ENCODE results near the gene WWOX. TPM values are rescaled to one million over a fixed set of nuclear protein-coding genes. Genes with fewer than 3 reads are reported as not detected.
A peak's percentile ranks its signal among the peaks of the same experiment; 100 is the strongest.

WWOX gene
- total RNA-seq, 1 donor from 2014 or later: 17.8 TPM

- Mint-ChIP-seq H3K36me3 (ENCODE audit: low read depth) (no peaks in the 10 kb centered on the region), H3K4me1 (ENCODE audit: low read depth) (no peaks in the 10 kb centered on the region), H3K27me3 (ENCODE audit: insufficient read depth) (no peaks in the 10 kb centered on the region), H3K27ac (no peak overlapping the region), H3K4me3 (no peak overlapping the region), H3K9me3 (no peaks in the 10 kb centered on the region)
- intact Hi-C loops (cut with micrococcal nuclease): no loop called here
- DNase-seq (ENCODE audit: low spot score): no peak
Observed at GRCh38 chr16:78494674-78495073, 395.2 kb downstream of the WWOX start.

GRCh38 chr16:78496189-78496588, 396.7 kb downstream of the WWOX start:
- Mint-ChIP-seq H3K27me3 (ENCODE audit: insufficient read depth) (no peaks in the 10 kb centered on the region), H3K27ac (no peak overlapping the region), H3K4me1 (ENCODE audit: low read depth) (no peaks in the 10 kb centered on the region), H3K4me3 (no peak overlapping the region), H3K36me3 (ENCODE audit: low read depth) (no peaks in the 10 kb centered on the region), H3K9me3 (no peaks in the 10 kb centered on the region)
- intact Hi-C loops (cut with micrococcal nuclease): no loop called here
- DNase-seq (ENCODE audit: low spot score): no peak

- Mint-ChIP-seq H3K4me3 (no peak overlapping the region), H3K4me1 (ENCODE audit: low read depth) (no peaks in the 10 kb centered on the region), H3K9me3 (no peaks in the 10 kb centered on the region), H3K36me3 (ENCODE audit: low read depth) (no peaks in the 10 kb centered on the region), H3K27ac (no peak overlapping the region), H3K27me3 (ENCODE audit: insufficient read depth) (no peaks in the 10 kb centered on the region)
- DNase-seq (ENCODE audit: low spot score): no peak
- intact Hi-C loops (cut with micrococcal nuclease): no loop called here
Observed at GRCh38 chr16:78499399-78499798, 399.9 kb downstream of the WWOX start.

- intact Hi-C loops (cut with micrococcal nuclease): no loop called here
- no peaks in the 10 kb centered on the region for H3K4me1 Mint-ChIP-seq (ENCODE audit: low read depth)
- H3K36me3 Mint-ChIP-seq (ENCODE audit: low read depth): no peaks in the 10 kb centered on the region
- H3K4me3 Mint-ChIP-seq: no peak overlapping the region
- DNase-seq (ENCODE audit: low spot score): no peak
- H3K27me3 Mint-ChIP-seq (ENCODE audit: insufficient read depth): no peaks in the 10 kb centered on the region
- no peaks in the 10 kb centered on the region for H3K9me3 Mint-ChIP-seq
- no peak overlapping the region for H3K27ac Mint-ChIP-seq
Observed at GRCh38 chr16:78500659-78501270, 401.3 kb downstream of the WWOX start.

- Mint-ChIP-seq H3K9me3 (no peaks in the 10 kb centered on the region), H3K4me3 (no peak overlapping the region), H3K4me1 (ENCODE audit: low read depth) (no peaks in the 10 kb centered on the region), H3K27me3 (ENCODE audit: insufficient read depth) (no peaks in the 10 kb centered on the region), H3K27ac (no peak overlapping the region), H3K36me3 (ENCODE audit: low read depth) (no peaks in the 10 kb centered on the region)
- no peak for DNase-seq (ENCODE audit: low spot score)
- intact Hi-C loops (cut with micrococcal nuclease): no loop called here
Observed at GRCh38 chr16:78501744-78502143, 402.3 kb downstream of the WWOX start.

GRCh38 chr16:78502812-78503350, 403.4 kb downstream of the WWOX start:
- Mint-ChIP-seq H3K27ac (no peak overlapping the region), H3K36me3 (ENCODE audit: low read depth) (no peaks in the 10 kb centered on the region), H3K9me3 (no peaks in the 10 kb centered on the region), H3K4me1 (ENCODE audit: low read depth) (no peaks in the 10 kb centered on the region), H3K27me3 (ENCODE audit: insufficient read depth) (no peaks in the 10 kb centered on the region), H3K4me3 (no peak overlapping the region)
- intact Hi-C loops (cut with micrococcal nuclease): loop anchor here (1.0 kb wide), 3 partner anchors 267 to 1963 kb away; no protein-coding TSS in a partner anchor
- DNase-seq (ENCODE audit: low spot score): no peak

GRCh38 chr16:78503602-78504001, 404.1 kb downstream of the WWOX start:
- intact Hi-C loops (cut with micrococcal nuclease): loop anchor here (1.0 kb wide), 3 partner anchors 267 to 1963 kb away; no protein-coding TSS in a partner anchor
- H3K4me3 Mint-ChIP-seq: no peak overlapping the region

GRCh38 chr16:78504401-78504851, 405.0 kb downstream of the WWOX start:
- Mint-ChIP-seq H3K27ac (no peak overlapping the region), H3K4me3 (no peak overlapping the region), H3K4me1 (ENCODE audit: low read depth) (no peaks in the 10 kb centered on the region), H3K9me3 (no peaks in the 10 kb centered on the region), H3K27me3 (ENCODE audit: insufficient read depth) (no peaks in the 10 kb centered on the region), H3K36me3 (ENCODE audit: low read depth) (no peaks in the 10 kb centered on the region)
- intact Hi-C loops (cut with micrococcal nuclease): no loop called here
- DNase-seq (ENCODE audit: low spot score): no peak

More at GRCh38 chr16:78503602-78504001, 404.1 kb downstream of the WWOX start:
- Mint-ChIP-seq H3K27ac (no peak overlapping the region), H3K36me3 (ENCODE audit: low read depth) (no peaks in the 10 kb centered on the region), H3K4me1 (ENCODE audit: low read depth) (no peaks in the 10 kb centered on the region), H3K27me3 (ENCODE audit: insufficient read depth) (no peaks in the 10 kb centered on the region), H3K9me3 (no peaks in the 10 kb centered on the region)
- DNase-seq (ENCODE audit: low spot score): peak; percentile 9

GRCh38 chr16:78505036-78505435, 405.6 kb downstream of the WWOX start:
- Mint-ChIP-seq H3K4me1 (ENCODE audit: low read depth) (no peaks in the 10 kb centered on the region), H3K36me3 (ENCODE audit: low read depth) (no peaks in the 10 kb centered on the region), H3K9me3 (no peaks in the 10 kb centered on the region), H3K27ac (no peak overlapping the region), H3K4me3 (no peak overlapping the region), H3K27me3 (ENCODE audit: insufficient read depth) (no peaks in the 10 kb centered on the region)
- intact Hi-C loops (cut with micrococcal nuclease): no loop called here
- DNase-seq (ENCODE audit: low spot score): no peak

GRCh38 chr16:78505544-78506366, 406.3 kb downstream of the WWOX start:
- H3K27me3 Mint-ChIP-seq (ENCODE audit: insufficient read depth): no peaks in the 10 kb centered on the region
- H3K9me3 Mint-ChIP-seq: no peaks in the 10 kb centered on the region
- no peaks in the 10 kb centered on the region for H3K36me3 Mint-ChIP-seq (ENCODE audit: low read depth)
- no peak for DNase-seq (ENCODE audit: low spot score)
- H3K27ac Mint-ChIP-seq: no peak overlapping the region
- intact Hi-C loops (cut with micrococcal nuclease): no loop called here
- H3K4me1 Mint-ChIP-seq (ENCODE audit: low read depth): no peaks in the 10 kb centered on the region
- H3K4me3 Mint-ChIP-seq: no peak overlapping the region

GRCh38 chr16:78506367-78507193, 407.1 kb downstream of the WWOX start:
- no peak for DNase-seq (ENCODE audit: low spot score)
- H3K4me3 Mint-ChIP-seq: no peak overlapping the region
- intact Hi-C loops (cut with micrococcal nuclease): no loop called here
- no peaks in the 10 kb centered on the region for H3K9me3 Mint-ChIP-seq
- no peaks in the 10 kb centered on the region for H3K4me1 Mint-ChIP-seq (ENCODE audit: low read depth)
- no peak overlapping the region for H3K27ac Mint-ChIP-seq
- H3K36me3 Mint-ChIP-seq (ENCODE audit: low read depth): no peaks in the 10 kb centered on the region
- no peaks in the 10 kb centered on the region for H3K27me3 Mint-ChIP-seq (ENCODE audit: insufficient read depth)

GRCh38 chr16:78507576-78507975, 408.1 kb downstream of the WWOX start:
- H3K4me1 Mint-ChIP-seq (ENCODE audit: low read depth): no peaks in the 10 kb centered on the region
- H3K27ac Mint-ChIP-seq: no peak overlapping the region
- intact Hi-C loops (cut with micrococcal nuclease): no loop called here
- no peaks in the 10 kb centered on the region for H3K36me3 Mint-ChIP-seq (ENCODE audit: low read depth)
- no peaks in the 10 kb centered on the region for H3K27me3 Mint-ChIP-seq (ENCODE audit: insufficient read depth)
- no peaks in the 10 kb centered on the region for H3K9me3 Mint-ChIP-seq
- DNase-seq (ENCODE audit: low spot score): no peak
- no peak overlapping the region for H3K4me3 Mint-ChIP-seq

Measured in activated T-helper 1 cell treated with anti-CD3 and anti-CD28 coated beads, Interleukin-12 subunit alpha, Interleukin-12 subunit beta, Interleukin-2, Interleukin-4 antibody, amounts not matched to agents 30 ng/mL and 10 ng/mL and 1 ng/mL, durations not matched to agents 14 hours and 24 hours and 36 hours (primary cell).